Measurements from ENCODE around the gene MYLK. TPM values are rescaled to one million over a fixed set of nuclear protein-coding genes. Genes with fewer than 3 reads are reported as not detected.
A peak's percentile ranks its signal among the peaks of the same experiment; 100 is the strongest.

The MYLK gene
- total RNA-seq, 1 donor from 2014 or later: 2.6 TPM

GRCh38 chr3:123586131-123586530 is 298.0 kb downstream of the MYLK start:
- Histone ChIP-seq H3K27me3 (ENCODE audit: control insufficient read depth, insufficient read depth, low read length) (no peaks in the 10 kb centered on the region), H3K36me3 (ENCODE audit: control insufficient read depth, insufficient read depth, low read length) (peaks cover 4% of the 10 kb centered on the region), H3K4me3 (ENCODE audit: low read depth, low read length) (peak overlapping the region; percentile 66)
- no peak for TF ChIP-seq CTCF (IDR thresholded peaks at IDR 0.05; ENCODE audit: insufficient read depth, low read length, severe bottlenecking)
- FAIRE-seq (no peak), DNase-seq (ENCODE audit: low read depth) (peak; percentile 69)

GRCh38 chr3:123584988-123585937 is 298.9 kb downstream of the MYLK start, which contains the start of gene HACD2:
Gene HACD2 (minus strand): TSS chr3:123585053. CDS start chr3:123585027, 26 bp downstream.
- FAIRE-seq (no peak), DNase-seq (ENCODE audit: low read depth) (peak; percentile 90)
- peaks cover 2% of the 10 kb centered on the region for H3K36me3 ChIP-seq (ENCODE audit: control insufficient read depth, insufficient read depth, low read length)
- no peaks in the 10 kb centered on the region for H3K27me3 ChIP-seq (ENCODE audit: control insufficient read depth, insufficient read depth, low read length)
- peak within 1 kb of the TSS; percentile 66 for H3K4me3 ChIP-seq (ENCODE audit: low read depth, low read length)
- TF ChIP-seq CTCF (IDR thresholded peaks at IDR 0.05; ENCODE audit: insufficient read depth, low read length, severe bottlenecking): no peak

GRCh38 chr3:123584284-123584987 is 299.7 kb downstream of the MYLK start:
- Histone ChIP-seq H3K36me3 (ENCODE audit: control insufficient read depth, insufficient read depth, low read length) (peaks cover 3% of the 10 kb centered on the region), H3K27me3 (ENCODE audit: control insufficient read depth, insufficient read depth, low read length) (no peaks in the 10 kb centered on the region), H3K4me3 (ENCODE audit: low read depth, low read length) (peak overlapping the region; percentile 66)
- FAIRE-seq: no peak
- no peak for DNase-seq (ENCODE audit: low read depth)
- TF ChIP-seq CTCF (IDR thresholded peaks at IDR 0.05; ENCODE audit: insufficient read depth, low read length, severe bottlenecking): peak; percentile 6

GRCh38 chr3:123583561-123583960 is 300.6 kb downstream of the MYLK start:
- peak overlapping the region; percentile 66 for H3K4me3 ChIP-seq (ENCODE audit: low read depth, low read length)
- peaks cover 5% of the 10 kb centered on the region for H3K36me3 ChIP-seq (ENCODE audit: control insufficient read depth, insufficient read depth, low read length)
- FAIRE-seq (no peak), DNase-seq (ENCODE audit: low read depth) (no peak)
- TF ChIP-seq CTCF (IDR thresholded peaks at IDR 0.05; ENCODE audit: insufficient read depth, low read length, severe bottlenecking): no peak
- no peaks in the 10 kb centered on the region for H3K27me3 ChIP-seq (ENCODE audit: control insufficient read depth, insufficient read depth, low read length)

- Histone ChIP-seq H3K27me3 (ENCODE audit: control insufficient read depth, insufficient read depth, low read length) (no peaks in the 10 kb centered on the region), H3K4me3 (ENCODE audit: low read depth, low read length) (no peak overlapping the region), H3K36me3 (ENCODE audit: control insufficient read depth, insufficient read depth, low read length) (peaks cover 8% of the 10 kb centered on the region)
- DNase-seq (ENCODE audit: low read depth) (peak; percentile 55), FAIRE-seq (peak; percentile 13)
- TF ChIP-seq CTCF (IDR thresholded peaks at IDR 0.05; ENCODE audit: insufficient read depth, low read length, severe bottlenecking): no peak
Observed at GRCh38 chr3:123582315-123582714, 301.8 kb downstream of the MYLK start.

All from bronchial epithelial cell (primary cell).